Breast epithelium (tissue), 4 donors: ENCODE measurements around the gene FEN1. TPM values are rescaled to one million over a fixed set of nuclear protein-coding genes. Genes with fewer than 3 reads are reported as not detected.
A peak's percentile ranks its signal among the peaks of the same experiment; 100 is the strongest.

Experiments
- DNase-seq, 2 donors: peaks; one replicate each; pipeline ENCODE4 v3.0.0-alpha.2; 2019; ENCODE audit warnings: low spot score in 2 of 2
- H3K27ac ChIP-seq, 2 donors: fragments of 200-600 bp; sonication (generic) in 1 of 2; one replicate each; pipeline ENCODE4 v1.5.1; 2016 to 2019; ENCODE audit warnings: mild to moderate bottlenecking in 1 of 2
- H3K27me3 ChIP-seq, 2 donors: fragments of 200-600 bp; sonication (generic) in 1 of 2; one replicate each; pipeline versions ENCODE4 v1.5.1 to v1.6.0; 2017 to 2019; ENCODE audit warnings: control low read depth in 1 of 2, mild to moderate bottlenecking in 1 of 2
- H3K36me3 ChIP-seq: fragments of 200-600 bp; one replicate; pipeline ENCODE4 v1.5.1; 2019
- H3K4me1 ChIP-seq, 2 donors: fragments of 200-600 bp; sonication (generic); one replicate each; pipeline ENCODE4 v1.5.1; 2016 to 2019; ENCODE audit warnings: control low read depth in 1 of 2
- H3K4me3 ChIP-seq, 3 donors: fragments of 200-600 bp; sonication (generic); 1 replicate in 2 of 3; 2 replicates in 1 of 3; pipeline ENCODE4 v1.5.1; 2016 to 2019; ENCODE audit warnings: mild to moderate bottlenecking in 3 of 3, moderate library complexity in 2 of 3
- H3K9me3 ChIP-seq, 2 donors: fragments of 200-600 bp; sonication (generic) in 1 of 2; one replicate each; pipeline ENCODE4 v1.5.1; 2016 to 2019; ENCODE audit warnings: control low read depth in 1 of 2
- CTCF ChIP-seq, 3 donors: fragments of 450-650 bp; IDR thresholded peaks; one replicate each; pipeline ENCODE4 v1.5.1; 2016 to 2017; ENCODE audit warnings: antibody characterized with exemption in 3 of 3, mild to moderate bottlenecking in 3 of 3, moderate library complexity in 3 of 3
- POLR2A ChIP-seq: fragments of 450-650 bp; IDR thresholded peaks from one replicate; pipeline ENCODE4 v1.6.1; 2016; ENCODE audit warnings: antibody characterized with exemption, mild to moderate bottlenecking, moderate library complexity
- POLR2AphosphoS5 ChIP-seq, 3 donors: sonication (generic); formaldehyde crosslinking; IDR thresholded peaks; one replicate each; pipeline ENCODE4 v1.6.1; 2017; ENCODE audit warnings: antibody characterized with exemption in 3 of 3
- intact Hi-C: fragments of 100-400 bp; cut with DNase I; formaldehyde crosslinking; loops from one replicate; pipeline ENCODE4 v1.15.1; 2023; ENCODE audit warnings: low total_unique reads
- total RNA-seq, 3 donors: library from RNA; depleted of rRNA; stranded (reverse); fragments of >200 nt; gene quantifications; one replicate each; pipeline ENCODE4 v1.1.0, GENCODE V29; 2016

FEN1 gene
- total RNA-seq, result 1 to 10 TPM; 5.9 to 9.2 (median 8.5) TPM

GRCh38 chr11:61792310-61793082 is at the start of gene FEN1, which contains the start of gene TMEM258:
TSS of gene FEN1 (plus strand) at chr11:61792911. CDS start at chr11:61795362, 2,451 bp downstream.
TSS of gene TMEM258 (minus strand) at chr11:61792599. CDS start at chr11:61792558, 41 bp downstream.
- TF ChIP-seq POLR2AphosphoS5 (IDR thresholded peaks at IDR 0.05), result peak; percentile 81 to 99 (median 92)
- TF ChIP-seq CTCF (IDR thresholded peaks at IDR 0.05), result peak; percentile 5 to 48 (median 21)
- peak; percentile 80 for TF ChIP-seq POLR2A
- H3K9me3 ChIP-seq, result no peaks in the 10 kb centered on the region
- H3K36me3 ChIP-seq, result no peaks in the 10 kb centered on the region
- H3K27me3 ChIP-seq, result no peaks in the 10 kb centered on the region
- H3K27ac ChIP-seq, result peak within 1 kb of the TSS; percentile 94 to 97
- H3K4me3 ChIP-seq, result peak within 1 kb of the TSS; percentile 74 to 89 (median 79)
- intact Hi-C loops, result loop anchor here (10.0 kb wide), 1 partner anchor 292 kb away; no protein-coding TSS in a partner anchor
- DNase-seq, result peak; percentile 90 to 92
- no peaks in the 10 kb centered on the region for H3K4me1 ChIP-seq

- intact Hi-C loops, result no loop called here
- Histone ChIP-seq H3K27me3 (no peaks in the 10 kb centered on the region), H3K4me1 (no peaks in the 10 kb centered on the region), H3K36me3 (no peaks in the 10 kb centered on the region), H3K4me3 (no peak overlapping the region), H3K27ac (no peak overlapping the region), H3K9me3 (no peaks in the 10 kb centered on the region)
- TF ChIP-seq CTCF (IDR thresholded peaks at IDR 0.05), result no peak
- no peak for TF ChIP-seq POLR2A
- DNase-seq, result no peak
Measured at GRCh38 chr11:61743486-61744095, 49.1 kb upstream of the FEN1 start.

GRCh38 chr11:61744181-61744580 is 48.5 kb upstream of the FEN1 start:
- intact Hi-C loops, result no loop called here
- H3K4me1 ChIP-seq, result no peaks in the 10 kb centered on the region
- no peaks in the 10 kb centered on the region for H3K9me3 ChIP-seq
- no peak for DNase-seq
- no peaks in the 10 kb centered on the region for H3K36me3 ChIP-seq
- no peak overlapping the region for H3K27ac ChIP-seq
- H3K27me3 ChIP-seq, result no peaks in the 10 kb centered on the region
- no peak overlapping the region for H3K4me3 ChIP-seq
- TF ChIP-seq CTCF (IDR thresholded peaks at IDR 0.05), result no peak
- no peak for TF ChIP-seq POLR2AphosphoS5 (IDR thresholded peaks at IDR 0.05)
- TF ChIP-seq POLR2A, result no peak

- no peaks in the 10 kb centered on the region for H3K27me3 ChIP-seq
- intact Hi-C loops, result no loop called here
- H3K4me3 ChIP-seq, result no peak overlapping the region
- DNase-seq, result no peak
- no peaks in the 10 kb centered on the region for H3K36me3 ChIP-seq
- no peaks in the 10 kb centered on the region for H3K4me1 ChIP-seq
- H3K9me3 ChIP-seq, result no peaks in the 10 kb centered on the region
- no peak overlapping the region for H3K27ac ChIP-seq
- no peak for TF ChIP-seq CTCF (IDR thresholded peaks at IDR 0.05)
- TF ChIP-seq POLR2A, result no peak
- TF ChIP-seq POLR2AphosphoS5 (IDR thresholded peaks at IDR 0.05), result no peak
Measured at GRCh38 chr11:61744609-61745156, 48.0 kb upstream of the FEN1 start.
